HG02623 (cell line): ENCODE measurements around the gene ENDOG.

Source experiments
- ATAC-seq: cut with Tn5 transposase; IDR thresholded peaks from one replicate; pipeline ENCODE4 v1.9.1; 2021; ENCODE audit warnings: moderate library complexity; ENCODE audit not compliant: unreplicated experiment

Gene ENDOG

GRCh38 chr9:128798896-128799295 lies 19.4 kb upstream of the ENDOG start:
- ATAC-seq = no peak

DNA sequence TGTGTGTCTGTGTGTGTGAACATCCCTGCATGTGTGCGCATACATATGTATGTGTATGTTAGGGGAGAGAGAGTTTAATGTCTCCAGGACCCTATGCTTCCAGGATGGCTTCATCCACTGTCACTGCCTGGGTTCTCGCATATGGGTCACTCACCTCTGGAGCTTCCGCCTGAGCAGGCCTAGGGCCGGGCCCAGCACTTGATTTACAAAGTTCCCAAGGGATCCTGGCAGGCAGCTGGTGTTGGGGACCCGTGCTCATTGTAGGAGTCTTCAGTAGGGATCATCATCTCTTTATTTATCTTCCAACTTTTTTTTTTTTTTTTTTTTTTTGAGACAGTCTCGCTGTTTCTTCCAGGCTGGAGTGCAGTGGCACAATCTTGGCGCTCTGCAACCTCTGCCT lies 18.2 kb upstream of the ENDOG start:
- no peak for ATAC-seq

DNA sequence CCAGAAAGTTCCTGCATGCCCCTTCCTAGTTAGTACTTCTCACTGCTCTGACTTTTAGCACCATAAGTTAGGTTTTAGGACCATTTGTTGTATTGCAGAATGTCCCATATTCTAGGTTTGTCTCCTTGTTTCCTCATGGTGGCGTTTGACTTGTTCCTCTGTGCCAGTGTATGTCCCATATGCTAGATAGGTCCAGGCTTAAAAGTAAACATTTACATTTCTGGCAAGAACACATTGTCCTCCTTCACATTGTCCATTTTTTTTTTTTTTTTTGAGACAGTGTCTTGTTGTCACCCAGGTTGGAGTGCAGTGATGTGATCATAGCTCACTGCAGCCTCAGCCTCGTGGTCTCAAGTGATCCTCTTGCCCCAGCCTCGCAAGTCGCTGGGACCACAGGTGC lies 15.8 kb upstream of the ENDOG start:
- ATAC-seq = no peak

- ATAC-seq = no peak
Measured at GRCh38 chr9:128805661-128806060, 12.6 kb upstream of the ENDOG start.

DNA sequence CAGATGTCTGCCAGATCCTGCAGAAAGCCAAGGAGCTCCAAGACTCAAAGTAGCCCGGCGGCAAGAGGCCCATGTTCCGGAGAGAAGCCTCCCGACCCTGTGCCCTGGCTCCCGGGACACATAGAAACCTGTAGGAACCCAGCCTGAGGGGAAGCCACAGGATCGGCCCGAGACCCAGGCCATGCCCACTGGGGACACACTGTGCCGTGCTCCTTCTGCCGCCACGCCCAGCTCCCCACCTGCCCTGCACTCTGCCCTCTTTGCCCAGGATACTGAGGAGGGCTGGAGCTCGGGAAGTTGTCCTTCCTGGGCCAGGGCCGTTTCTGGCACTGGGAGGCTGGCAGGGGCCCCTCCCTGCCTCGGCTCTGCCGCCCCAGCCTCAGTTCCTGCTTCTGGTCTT lies 10.5 kb upstream of the ENDOG start:
- no peak for ATAC-seq

DNA sequence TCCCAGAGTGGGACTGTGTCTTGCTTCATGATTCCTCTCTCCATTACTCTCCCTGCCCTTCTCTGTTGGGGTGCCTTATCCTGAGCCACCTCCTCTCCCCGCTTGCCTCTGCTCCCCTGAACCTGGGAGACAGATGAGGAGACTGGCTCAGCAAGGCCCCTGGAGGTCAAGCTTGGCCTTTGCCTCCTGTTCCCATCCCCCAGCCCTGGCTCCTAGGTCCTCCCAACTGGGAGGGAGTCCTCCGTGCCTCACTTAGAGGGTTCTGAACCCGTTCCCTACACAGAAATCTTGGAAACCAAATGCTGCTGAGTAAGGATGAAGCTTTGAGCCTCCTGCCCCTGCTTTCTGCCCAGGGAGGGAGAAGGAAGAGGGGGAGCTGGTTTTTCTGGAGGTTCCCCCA lies 9.8 kb upstream of the ENDOG start:
- ATAC-seq = no peak

DNA sequence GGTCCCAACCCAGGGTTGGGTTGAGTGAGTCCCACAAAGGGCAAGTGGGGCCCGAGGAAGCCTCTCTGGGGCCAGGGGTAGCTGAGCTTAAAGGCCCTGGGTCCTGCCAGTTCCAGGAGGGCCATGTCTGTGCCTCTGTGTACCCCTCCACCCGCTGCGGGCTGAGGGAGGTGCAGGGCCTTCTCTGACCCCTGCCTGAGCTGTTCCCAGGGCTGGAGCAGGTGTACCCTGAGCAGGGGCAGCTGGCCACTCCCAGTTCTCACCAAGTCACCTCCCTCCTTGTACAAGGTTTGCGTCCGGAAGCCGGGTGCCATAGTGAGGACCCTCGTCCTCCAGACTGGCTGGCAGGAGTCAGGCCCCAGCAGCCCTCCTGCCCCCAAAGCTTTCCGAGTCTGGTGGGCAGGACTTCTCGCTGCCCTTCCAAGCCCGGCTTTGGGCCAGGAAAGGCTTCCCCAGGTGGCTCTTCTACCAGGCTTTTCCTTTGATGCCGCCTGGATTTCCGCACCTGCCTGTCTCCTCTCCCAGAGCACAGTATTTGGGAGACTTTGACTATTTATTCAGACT lies 9.2 kb upstream of the ENDOG start:
- ATAC-seq = no peak

- no peak for ATAC-seq
Measured at GRCh38 chr9:128809831-128810230, 8.5 kb upstream of the ENDOG start.

GRCh38 chr9:128810873-128811272 lies 7.4 kb upstream of the ENDOG start:
- ATAC-seq = no peak

DNA sequence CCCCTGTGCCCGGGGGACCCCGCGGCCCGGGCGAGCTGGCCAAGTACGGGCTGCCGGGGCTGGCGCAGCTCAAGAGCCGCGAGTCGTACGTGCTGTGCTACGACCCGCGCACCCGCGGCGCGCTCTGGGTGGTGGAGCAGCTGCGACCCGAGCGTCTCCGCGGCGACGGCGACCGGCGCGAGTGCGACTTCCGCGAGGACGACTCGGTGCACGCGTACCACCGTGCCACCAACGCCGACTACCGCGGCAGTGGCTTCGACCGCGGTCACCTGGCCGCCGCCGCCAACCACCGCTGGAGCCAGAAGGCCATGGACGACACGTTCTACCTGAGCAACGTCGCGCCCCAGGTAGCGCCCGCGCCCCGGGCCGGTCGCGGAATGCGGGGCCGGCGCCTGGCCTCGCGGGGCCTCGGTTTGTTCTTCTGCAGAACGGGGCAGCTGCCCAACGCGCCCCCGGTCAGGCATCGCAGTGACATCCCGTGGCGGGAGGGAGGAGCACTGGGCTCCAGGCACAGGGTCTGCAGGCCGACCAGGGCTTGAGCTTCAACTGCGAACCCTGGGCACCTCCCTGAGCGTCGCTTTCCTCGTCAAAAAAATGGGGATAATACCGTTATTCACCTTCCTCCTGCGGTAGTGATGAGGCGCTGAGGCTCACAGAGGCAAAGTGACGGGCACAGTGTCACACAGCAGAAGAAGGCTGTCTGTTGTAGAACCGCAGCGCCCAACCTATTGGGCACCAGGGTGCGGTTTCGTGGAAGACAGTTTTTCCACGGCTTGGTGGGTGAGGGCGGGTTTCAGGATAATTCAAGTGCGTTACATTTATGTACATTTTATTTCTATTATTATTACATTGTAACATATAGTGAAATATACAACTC lies 777 bp downstream of the ENDOG start:
- peak; percentile 22 for ATAC-seq

DNA sequence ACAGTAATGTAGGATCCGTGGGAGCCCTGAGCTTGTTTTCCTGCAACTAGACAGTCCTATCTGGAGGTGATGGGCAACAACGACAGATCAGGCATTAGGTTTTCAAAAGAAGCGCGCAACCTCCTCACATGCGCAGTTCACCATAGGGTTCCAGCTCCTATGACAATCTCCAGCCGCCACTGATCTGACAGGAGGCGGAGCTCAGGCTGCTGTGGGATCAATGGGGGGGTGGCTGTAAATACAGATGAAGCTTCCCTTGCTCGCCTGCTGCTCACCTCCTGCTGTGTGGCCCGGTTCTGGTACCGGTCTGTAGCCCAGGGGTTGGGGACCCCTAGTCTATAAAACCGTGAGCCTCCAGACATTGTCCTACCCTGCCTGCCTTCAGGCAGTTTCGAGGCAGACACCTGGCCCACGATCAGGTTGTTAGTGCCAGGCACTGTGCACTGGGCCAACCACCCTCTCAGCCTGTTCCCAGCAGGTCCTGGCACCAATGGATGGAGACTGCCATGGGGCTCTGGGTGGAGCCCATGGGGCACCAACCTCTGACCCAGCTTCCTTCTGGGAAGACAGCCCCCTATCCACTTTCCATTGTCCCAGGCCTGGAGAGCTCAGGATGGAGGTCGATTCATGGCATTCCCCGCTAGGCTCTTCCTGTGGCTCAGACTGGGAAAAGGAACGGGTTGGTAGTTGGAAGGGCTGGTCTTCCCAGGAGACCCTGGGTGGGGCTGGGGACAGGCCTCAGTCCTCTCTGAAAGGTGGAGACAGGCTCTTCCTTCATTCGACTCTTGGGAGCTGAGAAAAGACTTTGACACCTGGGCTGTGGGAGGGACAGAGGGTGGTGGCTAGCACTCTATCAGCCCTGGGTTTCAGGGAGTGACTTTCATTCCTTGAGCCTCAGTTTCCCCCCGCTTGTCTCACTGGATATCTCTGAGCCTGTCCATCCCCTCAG lies 1.7 kb downstream of the ENDOG start:
- no peak for ATAC-seq

DNA sequence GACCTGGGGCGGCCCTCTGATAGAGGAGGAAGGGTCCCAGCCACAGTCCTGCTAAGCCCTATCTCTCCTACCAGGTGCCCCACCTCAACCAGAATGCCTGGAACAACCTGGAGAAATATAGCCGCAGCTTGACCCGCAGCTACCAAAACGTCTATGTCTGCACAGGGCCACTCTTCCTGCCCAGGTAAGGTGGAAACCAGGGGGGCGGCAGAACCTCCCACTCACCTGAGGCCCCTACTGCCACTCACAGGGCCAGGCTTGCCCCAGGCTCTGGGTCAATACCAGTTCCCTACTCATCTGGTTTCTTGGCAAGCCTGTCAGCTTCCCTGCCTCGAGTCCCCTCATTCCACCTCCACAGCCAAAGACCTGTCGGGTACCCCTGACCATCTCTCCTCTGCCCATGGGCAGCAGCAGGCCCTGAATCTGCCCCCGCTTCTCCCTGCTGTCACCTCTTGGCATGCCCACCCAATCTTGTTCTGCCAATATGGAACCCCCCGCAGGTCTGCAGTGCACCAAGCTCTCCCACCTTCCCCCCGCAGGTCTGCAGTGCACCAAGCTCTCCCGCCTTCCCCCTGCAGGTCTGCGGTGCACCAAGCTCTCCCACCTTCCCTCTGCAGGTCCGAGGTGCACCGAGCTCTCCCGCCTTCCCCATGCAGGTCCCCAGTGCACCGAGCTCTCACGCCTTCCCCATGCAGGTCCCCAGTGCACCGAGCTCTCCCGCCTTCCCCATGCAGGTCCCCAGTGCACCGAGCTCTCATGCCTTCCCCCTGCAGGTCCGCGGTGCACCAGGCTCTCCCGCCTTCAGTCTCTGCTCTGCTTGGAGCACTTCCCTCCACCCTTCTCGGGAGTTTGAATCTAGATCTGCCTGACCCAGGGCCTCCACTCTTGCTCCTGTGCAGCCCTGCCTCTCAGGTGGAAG lies 2.6 kb downstream of the ENDOG start:
- ATAC-seq = no peak

GRCh38 chr9:128821584-128822406 lies 3.5 kb downstream of the ENDOG start:
- no peak for ATAC-seq

GRCh38 chr9:128822407-128823042 lies 4.2 kb downstream of the ENDOG start:
- ATAC-seq = no peak

GRCh38 chr9:128823362-128823902 lies 5.1 kb downstream of the ENDOG start:
- no peak for ATAC-seq

DNA sequence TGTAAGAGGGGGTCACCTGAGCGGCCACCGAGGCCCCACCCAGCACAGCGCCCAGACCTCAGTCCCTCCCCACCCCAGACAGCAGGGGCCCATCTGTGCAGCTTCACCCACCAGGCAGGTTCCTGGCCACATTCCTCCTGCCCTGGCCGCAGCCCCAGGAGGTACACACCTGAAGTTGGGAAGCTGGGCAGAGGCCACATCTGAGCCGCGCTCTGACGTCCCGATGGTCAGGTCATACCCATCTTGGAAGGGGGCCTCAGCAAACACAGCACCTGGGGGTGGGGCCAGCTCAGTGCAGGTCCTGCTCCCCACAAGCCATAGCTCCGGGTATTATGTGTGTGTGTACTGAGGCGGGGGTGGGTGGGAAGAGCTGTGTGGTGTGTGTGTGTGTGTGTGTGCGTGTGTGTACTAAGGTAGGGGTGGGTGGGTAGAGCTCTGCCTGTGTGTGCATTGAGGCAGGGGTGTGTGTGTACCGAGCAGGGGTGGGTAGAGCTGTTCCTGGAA lies 5.7 kb downstream of the ENDOG start:
- ATAC-seq = no peak

- no peak for ATAC-seq
Measured at GRCh38 chr9:128824911-128825310, 6.6 kb downstream of the ENDOG start.

DNA sequence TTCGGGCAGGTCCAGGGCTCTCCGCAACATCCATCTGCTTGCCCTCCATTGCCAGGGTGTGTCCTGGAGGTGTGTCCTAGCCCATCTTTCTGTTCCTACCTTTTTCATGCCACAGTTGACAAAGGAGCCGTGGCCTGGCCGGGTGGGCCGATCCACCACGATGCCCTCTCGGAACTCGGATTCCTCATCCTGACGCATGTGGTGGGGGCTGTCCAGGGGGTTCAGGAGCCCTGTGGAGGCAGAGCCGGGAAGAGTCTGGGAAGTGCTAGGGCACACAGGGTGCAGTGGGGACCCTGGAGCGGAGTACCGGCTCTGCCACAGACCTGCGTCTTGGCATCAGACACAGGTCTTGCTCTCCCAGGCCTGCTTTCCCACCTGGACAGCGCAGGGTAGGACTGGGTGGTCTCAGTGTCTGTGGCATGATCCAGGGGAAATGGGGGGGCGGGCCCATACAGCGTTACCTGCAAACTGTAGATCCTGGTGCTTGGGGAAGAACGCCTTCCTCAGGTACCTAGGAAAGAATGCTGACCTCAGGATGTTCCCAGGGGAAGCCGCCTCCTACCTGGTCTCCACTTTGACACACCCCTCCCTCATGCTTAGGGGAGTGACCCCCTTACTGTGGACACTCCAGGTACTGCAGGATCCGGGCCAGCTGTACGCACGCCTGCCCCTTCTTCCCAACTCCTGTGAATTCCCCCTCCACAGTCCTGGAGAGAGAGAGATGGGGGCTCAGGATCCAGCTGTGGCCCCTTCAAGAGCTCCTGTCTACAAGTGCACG lies 7.8 kb downstream of the ENDOG start:
- ATAC-seq = no peak
